ENCODE results near the gene SPATS2L. TPM values are rescaled to one million over a fixed set of nuclear protein-coding genes. Genes with fewer than 3 reads are reported as not detected.

SPATS2L gene
- total RNA-seq, 1 experiment from 2014 or later, result 174 TPM

DNA sequence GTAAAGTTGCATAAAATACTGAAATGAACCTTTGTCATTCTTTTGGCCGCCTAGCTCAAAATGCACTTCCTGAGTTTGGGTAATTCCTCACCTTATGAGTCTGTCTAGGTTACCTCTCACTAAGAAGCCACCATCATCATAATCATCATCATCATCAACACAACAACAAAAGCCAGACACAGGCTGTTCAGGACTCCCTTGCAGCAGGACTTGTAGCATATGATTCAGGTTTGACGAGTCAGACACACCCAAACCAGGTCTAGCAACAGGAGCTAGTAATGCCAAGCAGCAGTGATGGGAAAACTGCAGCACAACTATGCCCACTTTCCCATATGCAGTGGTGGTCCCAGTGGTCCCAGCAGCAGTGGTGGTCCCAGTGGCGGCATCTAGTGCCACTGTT, 216.7 kb downstream of the SPATS2L start:
- Histone ChIP-seq H3K79me2 (ENCODE audit: low read length) (peaks cover 21% of the 10 kb centered on the region), H3K27ac (ENCODE audit: low read length) (peak overlapping the region; percentile 1; the same call in 1 of the 2 replicates), H3K9ac (ENCODE audit: low read length) (no peak overlapping the region), H3F3A (ENCODE audit: low read length, unreplicated experiment) (no peaks in the 10 kb centered on the region), H3K27me3 (ENCODE audit: low read length) (no peaks in the 10 kb centered on the region), H3K9me3 (ENCODE audit: low read length) (no peaks in the 10 kb centered on the region), H2AFZ (ENCODE audit: low read length) (peak overlapping the region; percentile 94), H3K36me3 (ENCODE audit: low read depth, low read length) (no peaks in the 10 kb centered on the region), H3K9me2 (replicated peaks; ENCODE audit: low read length) (no peaks in the 10 kb centered on the region), H3K4me1 (ENCODE audit: insufficient read depth, low read length) (peaks cover 37% of the 10 kb centered on the region), H3K4me2 (ENCODE audit: low read length) (peak overlapping the region; percentile 64), H3K4me3 (ENCODE audit: low read length) (peak overlapping the region; percentile 39; the same call in 1 of the 2 replicates), H4K20me1 (ENCODE audit: low read length) (no peaks in the 10 kb centered on the region)
- intact Hi-C loops (cut with micrococcal nuclease), result loop anchor here (1.0 kb wide), 1 partner anchor 13 kb away; the partner anchor contains the start of gene KCTD18
- no TSS peak for BruUV-seq (replicated peaks)
- TF ChIP-seq EZH2 (IDR thresholded peaks at IDR 0.05; ENCODE audit: low read length, unreplicated experiment), result no peak
- no peak for TF ChIP-seq EZH2phosphoT487 (IDR thresholded peaks at IDR 0.05; ENCODE audit: borderline replicate concordance, low read length)
- TF ChIP-seq, protein P1, sequence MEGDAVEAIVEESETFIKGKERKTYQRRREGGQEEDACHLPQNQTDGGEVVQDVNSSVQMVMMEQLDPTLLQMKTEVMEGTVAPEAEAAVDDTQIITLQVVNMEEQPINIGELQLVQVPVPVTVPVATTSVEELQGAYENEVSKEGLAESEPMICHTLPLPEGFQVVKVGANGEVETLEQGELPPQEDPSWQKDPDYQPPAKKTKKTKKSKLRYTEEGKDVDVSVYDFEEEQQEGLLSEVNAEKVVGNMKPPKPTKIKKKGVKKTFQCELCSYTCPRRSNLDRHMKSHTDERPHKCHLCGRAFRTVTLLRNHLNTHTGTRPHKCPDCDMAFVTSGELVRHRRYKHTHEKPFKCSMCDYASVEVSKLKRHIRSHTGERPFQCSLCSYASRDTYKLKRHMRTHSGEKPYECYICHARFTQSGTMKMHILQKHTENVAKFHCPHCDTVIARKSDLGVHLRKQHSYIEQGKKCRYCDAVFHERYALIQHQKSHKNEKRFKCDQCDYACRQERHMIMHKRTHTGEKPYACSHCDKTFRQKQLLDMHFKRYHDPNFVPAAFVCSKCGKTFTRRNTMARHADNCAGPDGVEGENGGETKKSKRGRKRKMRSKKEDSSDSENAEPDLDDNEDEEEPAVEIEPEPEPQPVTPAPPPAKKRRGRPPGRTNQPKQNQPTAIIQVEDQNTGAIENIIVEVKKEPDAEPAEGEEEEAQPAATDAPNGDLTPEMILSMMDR (conservative IDR thresholded peaks at IDR 0.05; ENCODE audit: low read depth, low read length), result no peak
- ATAC-seq, result peak; percentile 18; the same call in 1 of the 2 replicates
- peak; percentile 73 for DNase-seq
- POLR2A ChIA-PET (ENCODE audit: unreplicated experiment), result interaction anchor here (1.0 kb wide), 1 partner anchor 13 kb away, joined by 3 read pairs; the partner anchor contains the start of gene KCTD18
- CTCF ChIA-PET, result interaction anchor here (0.9 to 1.2 kb wide), 2 partner anchors 14 to 40 kb away, joined by 4 read pairs; partner anchors contain the start of gene KCTD18

DNA sequence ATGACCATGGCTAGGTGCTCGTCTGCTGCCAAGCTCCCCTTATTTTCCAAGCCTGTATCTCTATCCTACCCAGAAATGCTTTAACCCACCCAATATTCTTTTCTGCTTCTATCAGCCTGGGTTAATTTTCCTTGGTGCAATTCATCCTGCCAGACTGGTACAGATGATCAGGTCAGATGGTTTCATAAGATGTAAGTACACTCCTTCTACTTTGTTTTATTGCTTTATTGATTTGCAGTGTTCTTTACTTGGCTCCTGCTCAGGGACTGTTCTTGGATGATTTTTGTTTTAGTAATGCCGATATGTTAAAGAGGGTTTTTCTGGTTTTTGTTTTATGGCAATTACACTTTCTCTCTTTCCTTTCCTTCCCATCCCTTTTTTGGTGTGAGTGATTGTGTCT, 217.1 kb downstream of the SPATS2L start:
- Histone ChIP-seq H3K36me3 (ENCODE audit: low read depth, low read length) (no peaks in the 10 kb centered on the region), H3K9ac (ENCODE audit: low read length) (peak overlapping the region; percentile 36; the same call in 1 of the 2 replicates), H3K9me3 (ENCODE audit: low read length) (no peaks in the 10 kb centered on the region), H3K27ac (ENCODE audit: low read length) (peak overlapping the region; percentile 1), H3F3A (ENCODE audit: low read length, unreplicated experiment) (no peaks in the 10 kb centered on the region), H3K4me1 (ENCODE audit: insufficient read depth, low read length) (peaks cover 41% of the 10 kb centered on the region), H4K20me1 (ENCODE audit: low read length) (no peaks in the 10 kb centered on the region), H3K27me3 (ENCODE audit: low read length) (no peaks in the 10 kb centered on the region), H3K4me2 (ENCODE audit: low read length) (peak overlapping the region; percentile 64), H3K4me3 (ENCODE audit: low read length) (peak overlapping the region; percentile 39), H3K79me2 (ENCODE audit: low read length) (peaks cover 25% of the 10 kb centered on the region), H3K9me2 (replicated peaks; ENCODE audit: low read length) (no peaks in the 10 kb centered on the region), H2AFZ (ENCODE audit: low read length) (peak overlapping the region; percentile 94)
- ATAC-seq (no peak), DNase-seq (no peak)
- ChIA-PET POLR2A (ENCODE audit: unreplicated experiment) (interaction anchor here (1.0 kb wide), 1 partner anchor 14 kb away, joined by 3 read pairs; the partner anchor contains the start of gene KCTD18), CTCF (interaction anchor here (0.9 to 1.2 kb wide), 2 partner anchors 14 to 40 kb away, joined by 4 read pairs; partner anchors contain the start of gene KCTD18)
- no peak for TF ChIP-seq EZH2phosphoT487 (IDR thresholded peaks at IDR 0.05; ENCODE audit: borderline replicate concordance, low read length)
- TF ChIP-seq, protein P1 (conservative IDR thresholded peaks at IDR 0.05; ENCODE audit: low read depth, low read length), result no peak
- TF ChIP-seq EZH2 (IDR thresholded peaks at IDR 0.05; ENCODE audit: low read length, unreplicated experiment), result no peak
- intact Hi-C loops (cut with micrococcal nuclease), result loop anchor here (1.0 kb wide), 1 partner anchor 13 kb away; the partner anchor contains the start of gene KCTD18
- no TSS peak for BruUV-seq (replicated peaks)

DNA sequence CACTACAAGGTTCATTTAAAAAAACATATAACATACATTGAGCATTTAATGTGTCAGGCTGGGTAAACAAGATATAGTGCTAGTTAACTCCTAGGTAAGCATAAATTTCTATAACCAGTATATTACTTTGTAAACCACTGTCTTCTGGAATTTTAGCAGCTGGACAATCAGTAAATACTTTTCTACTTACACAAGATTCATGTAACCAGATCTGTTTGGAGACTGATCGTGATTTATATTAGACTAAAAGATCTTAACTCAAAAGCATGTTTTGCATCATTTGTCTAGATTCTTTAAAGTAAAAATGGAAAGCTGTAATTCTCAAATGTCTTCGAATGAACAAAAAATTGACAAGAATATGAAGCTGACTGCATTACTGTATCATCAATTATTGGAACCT, 218.6 kb downstream of the SPATS2L start:
- peak overlapping the region; percentile 81 for H3K9ac ChIP-seq (ENCODE audit: low read length)

More for the DNA sequence above, 218.6 kb downstream of the SPATS2L start:
- TF ChIP-seq EZH2 (IDR thresholded peaks at IDR 0.05; ENCODE audit: low read length, unreplicated experiment) (no peak), EZH2phosphoT487 (IDR thresholded peaks at IDR 0.05; ENCODE audit: borderline replicate concordance, low read length) (no peak)
- TF ChIP-seq, protein P1 (conservative IDR thresholded peaks at IDR 0.05; ENCODE audit: low read depth, low read length), result no peak
- Histone ChIP-seq H3K9me2 (replicated peaks; ENCODE audit: low read length) (no peaks in the 10 kb centered on the region), H3K36me3 (ENCODE audit: low read depth, low read length) (no peaks in the 10 kb centered on the region), H2AFZ (ENCODE audit: low read length) (peak overlapping the region; percentile 94), H3K9me3 (ENCODE audit: low read length) (no peaks in the 10 kb centered on the region), H3K4me1 (ENCODE audit: insufficient read depth, low read length) (peaks cover 46% of the 10 kb centered on the region), H3K4me3 (ENCODE audit: low read length) (peak overlapping the region; percentile 92), H3F3A (ENCODE audit: low read length, unreplicated experiment) (no peaks in the 10 kb centered on the region), H4K20me1 (ENCODE audit: low read length) (no peaks in the 10 kb centered on the region), H3K4me2 (ENCODE audit: low read length) (peak overlapping the region; percentile 93), H3K27me3 (ENCODE audit: low read length) (no peaks in the 10 kb centered on the region), H3K27ac (ENCODE audit: low read length) (peak overlapping the region; percentile 15; the same call in 1 of the 2 replicates), H3K79me2 (ENCODE audit: low read length) (peaks cover 40% of the 10 kb centered on the region)
- DNase-seq (peak; percentile 47), ATAC-seq (peak; percentile 29)
- ChIA-PET POLR2A (ENCODE audit: unreplicated experiment) (interaction anchor here (0.6 to 0.7 kb wide), 4 partner anchors 79 to 558 kb away, joined by 3 to 4 read pairs (median 3); no protein-coding TSS in a partner anchor), CTCF (interaction anchor here (0.6 to 1.1 kb wide), 2 partner anchors 18 to 41 kb away, joined by 3 read pairs; no protein-coding TSS in a partner anchor)
- intact Hi-C loops (cut with micrococcal nuclease), result loop anchor here (5.0 kb wide), 3 partner anchors 43 to 553 kb away; no protein-coding TSS in a partner anchor
- no TSS peak for BruUV-seq (replicated peaks)
